IPS DF 6.9 (cell line): ENCODE data around the gene SBK2.

Experiments used
- DNase-seq: peaks from one replicate; pipeline ENCODE4 v3.0.0-alpha.2; 2013; ENCODE audit warnings: low read depth, low spot score
- H3K27ac ChIP-seq: one replicate; pipeline ENCODE4 v1.5.1; 2013; ENCODE audit warnings: low read length, control low read depth
- H3K27me3 ChIP-seq: 2 replicates; pipeline ENCODE4 v1.6.1; 2013; ENCODE audit warnings: mild to moderate bottlenecking, low read length; ENCODE audit not compliant: control insufficient read depth, insufficient read depth
- H3K36me3 ChIP-seq: 2 replicates; pipeline ENCODE4 v1.6.1; 2013; ENCODE audit warnings: low read length; ENCODE audit not compliant: control insufficient read depth, insufficient read depth
- H3K4me1 ChIP-seq: 2 replicates; pipeline ENCODE4 v1.6.1; 2013; ENCODE audit warnings: low read length; ENCODE audit not compliant: control insufficient read depth, insufficient read depth
- H3K4me3 ChIP-seq: 2 replicates; pipeline ENCODE4 v1.5.1; 2013; ENCODE audit warnings: mild to moderate bottlenecking, low read length
- H3K9me3 ChIP-seq: 2 replicates; pipeline ENCODE4 v1.6.1; 2013; ENCODE audit warnings: low read length, inconsistent platforms; ENCODE audit not compliant: control insufficient read depth, insufficient read depth
- WGBS: extraction: QIAGEN DNeasy Blood & Tissue Kit; methylation state at CpG from one replicate; pipeline ENCODE4 v1.1.7; 2013; ENCODE audit warnings: mixed read lengths, missing lambda C conversion rate; ENCODE audit not compliant: insufficient read length, insufficient coverage; 5-methylcytosine and 5-hydroxymethylcytosine counted together

SBK2 gene

GRCh38 chr19:55479045-55479444 is 57.9 kb downstream of the SBK2 start:
- Histone ChIP-seq H3K27ac (no peak overlapping the region), H3K36me3 (peaks cover 5% of the 10 kb centered on the region; the same call in 1 of the 2 replicates), H3K9me3 (no peaks in the 10 kb centered on the region), H3K4me1 (peaks cover 6% of the 10 kb centered on the region), H3K4me3 (no peak overlapping the region), H3K27me3 (no peaks in the 10 kb centered on the region)
- WGBS: no CpG with 5 or more reads among the region's 17 CpGs
- DNase-seq: no peak
